Caco-2 (cell line): ENCODE measurements around the gene NLRP4. TPM values are rescaled to one million over a fixed set of nuclear protein-coding genes. Genes with fewer than 3 reads are reported as not detected.

Experiments used
- BruUV-seq: library from RNA; stranded (reverse); fragments of 400-500 nt; replicated peaks from 2 replicates; lab custom pipeline; 2021; lab: Mats Ljungman, UMichigan
- CTCF ChIA-PET: fragments of 300-600 bp; sonication (Branson Sonifier 250); formaldehyde crosslinking; loops from one replicate; lab custom pipeline; 2022; ENCODE audit warnings: antibody characterized with exemption; lab: Charles Lee
- POLR2A ChIA-PET: fragments of 300-600 bp; sonication (Branson Sonifier 250); formaldehyde crosslinking; loops from one replicate; lab custom pipeline; 2022; ENCODE audit warnings: antibody characterized with exemption; lab: Charles Lee
- DNase-seq, 2 experiments: peaks; one replicate each; pipeline versions ENCODE4 v3.0.0 to v3.0.0-alpha.2; 2020 to 2022
- H3K27me3 ChIP-seq: replicated peaks from 2 replicates; pipeline ENCODE4 v1.6.0; 2011; ENCODE audit warnings: low read length; ENCODE audit not compliant: control insufficient read depth, insufficient read depth
- H3K36me3 ChIP-seq: 2 replicates; pipeline ENCODE4 v1.5.1; 2011; ENCODE audit warnings: low read length; ENCODE audit not compliant: control insufficient read depth, insufficient read depth
- H3K4me1 ChIP-seq: fragments of 250-450 bp; sonication (Bioruptor Pico); 2 replicates; pipeline ENCODE4 v1.5.1; 2020; ENCODE audit warnings: mild to moderate bottlenecking
- H3K4me3 ChIP-seq: 2 replicates; pipeline ENCODE4 v1.5.1; 2011; ENCODE audit warnings: low read depth, mild to moderate bottlenecking, control low read depth, low read length
- H3K9me3 ChIP-seq: fragments of 250-450 bp; sonication (Bioruptor Pico); 2 replicates; pipeline ENCODE4 v1.5.1; 2020; ENCODE audit warnings: mild to moderate bottlenecking, moderate library complexity
- H3K27ac Mint-ChIP-seq: one replicate; pipeline ENCODE4 v1.8.0; 2022; ENCODE audit warnings: mixed read lengths; ENCODE audit not compliant: unreplicated experiment
- H3K27me3 Mint-ChIP-seq: one replicate; pipeline ENCODE4 v1.8.0; 2022; ENCODE audit warnings: mixed read lengths; ENCODE audit not compliant: insufficient read depth, unreplicated experiment
- H3K36me3 Mint-ChIP-seq: one replicate; pipeline ENCODE4 v1.8.0; 2022; ENCODE audit warnings: mild to moderate bottlenecking, mixed read lengths; ENCODE audit not compliant: insufficient read depth, unreplicated experiment
- H3K4me1 Mint-ChIP-seq: one replicate; pipeline ENCODE4 v1.8.0; 2022; ENCODE audit warnings: low read depth, mixed read lengths; ENCODE audit not compliant: unreplicated experiment
- H3K4me3 Mint-ChIP-seq: one replicate; pipeline ENCODE4 v1.8.0; 2022; ENCODE audit warnings: mild to moderate bottlenecking, moderate library complexity, mixed read lengths; ENCODE audit not compliant: unreplicated experiment
- H3K9me3 Mint-ChIP-seq: one replicate; pipeline ENCODE4 v1.8.0; 2022; ENCODE audit warnings: mixed read lengths; ENCODE audit not compliant: unreplicated experiment
- intact Hi-C: fragments of 100-400 bp; cut with micrococcal nuclease; formaldehyde crosslinking; loops from one replicate; pipeline ENCODE4 v1.10.0; 2022; ENCODE audit not compliant: unreplicated experiment
- total RNA-seq: library from RNA; stranded (reverse); gene quantifications from 2 replicates; pipeline ENCODE4 v1.2.3, GENCODE V29; 2022
- TF ChIP-seq, protein P1 (sequence below), 2 experiments: fragments of 200-600 bp in 1 of 2; IDR thresholded peaks; 1 replicate in 1 of 2; 2 replicates in 1 of 2; pipeline versions ENCODE4 v1.5.1 to v1.8.0; 2011 to 2022; ENCODE audit warnings: antibody characterized with exemption in 1 of 2, control low read depth in 1 of 2, inconsistent platforms in 1 of 2, low read depth in 1 of 2, low read length in 1 of 2, mild to moderate bottlenecking in 1 of 2, moderate library complexity in 1 of 2; ENCODE audit not compliant: insufficient read depth in 1 of 2, severe bottlenecking in 1 of 2, unreplicated experiment in 1 of 2

The NLRP4 gene
- total RNA-seq, 1 experiment from 2014 or later, result not detected

DNA sequence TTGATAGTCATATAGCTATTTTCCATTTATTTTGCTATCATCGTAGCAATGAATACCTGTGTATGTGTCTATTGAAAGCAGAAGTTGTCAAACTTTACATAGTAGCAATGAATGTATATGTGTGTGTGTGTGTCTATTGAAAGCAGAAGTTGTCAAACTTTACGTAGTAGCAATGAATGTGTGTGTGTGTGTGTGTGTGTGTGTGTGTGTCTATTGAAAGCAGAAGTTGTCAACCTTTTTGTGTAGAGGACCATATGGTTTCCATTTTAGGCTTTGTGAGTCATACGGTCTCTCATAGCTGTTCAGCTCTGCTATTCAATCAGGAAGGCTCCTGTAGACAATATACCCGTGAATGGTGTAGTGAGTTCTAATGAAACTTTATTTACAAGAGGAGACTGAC is 20.8 kb downstream of the NLRP4 start:
- H3K27ac Mint-ChIP-seq, result no peak overlapping the region
- H3K36me3 Mint-ChIP-seq, result no peaks in the 10 kb centered on the region
- Histone ChIP-seq H3K4me1 (no peaks in the 10 kb centered on the region), H3K4me3 (no peak overlapping the region), H3K9me3 (no peaks in the 10 kb centered on the region), H3K27me3 (no peaks in the 10 kb centered on the region; the same call in 1 of the 2 replicates), H3K36me3 (no peaks in the 10 kb centered on the region)
- no TSS peak for BruUV-seq
- intact Hi-C loops, result no loop called here
- peaks cover 11% of the 10 kb centered on the region for H3K9me3 Mint-ChIP-seq
- POLR2A ChIA-PET, result no interaction called here
- peaks cover 9% of the 10 kb centered on the region for H3K27me3 Mint-ChIP-seq
- no peak for DNase-seq
- TF ChIP-seq, protein P1, sequence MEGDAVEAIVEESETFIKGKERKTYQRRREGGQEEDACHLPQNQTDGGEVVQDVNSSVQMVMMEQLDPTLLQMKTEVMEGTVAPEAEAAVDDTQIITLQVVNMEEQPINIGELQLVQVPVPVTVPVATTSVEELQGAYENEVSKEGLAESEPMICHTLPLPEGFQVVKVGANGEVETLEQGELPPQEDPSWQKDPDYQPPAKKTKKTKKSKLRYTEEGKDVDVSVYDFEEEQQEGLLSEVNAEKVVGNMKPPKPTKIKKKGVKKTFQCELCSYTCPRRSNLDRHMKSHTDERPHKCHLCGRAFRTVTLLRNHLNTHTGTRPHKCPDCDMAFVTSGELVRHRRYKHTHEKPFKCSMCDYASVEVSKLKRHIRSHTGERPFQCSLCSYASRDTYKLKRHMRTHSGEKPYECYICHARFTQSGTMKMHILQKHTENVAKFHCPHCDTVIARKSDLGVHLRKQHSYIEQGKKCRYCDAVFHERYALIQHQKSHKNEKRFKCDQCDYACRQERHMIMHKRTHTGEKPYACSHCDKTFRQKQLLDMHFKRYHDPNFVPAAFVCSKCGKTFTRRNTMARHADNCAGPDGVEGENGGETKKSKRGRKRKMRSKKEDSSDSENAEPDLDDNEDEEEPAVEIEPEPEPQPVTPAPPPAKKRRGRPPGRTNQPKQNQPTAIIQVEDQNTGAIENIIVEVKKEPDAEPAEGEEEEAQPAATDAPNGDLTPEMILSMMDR (IDR thresholded peaks at IDR 0.05; ENCODE audit: insufficient read depth in 1 of 2, low read depth in 1 of 2, low read length in 1 of 2, severe bottlenecking in 1 of 2, unreplicated experiment in 1 of 2), result no peak
- no peaks in the 10 kb centered on the region for H3K4me1 Mint-ChIP-seq
- CTCF ChIA-PET, result no interaction called here
- H3K4me3 Mint-ChIP-seq, result no peak overlapping the region

- intact Hi-C loops, result no loop called here
- Histone ChIP-seq H3K9me3 (no peaks in the 10 kb centered on the region), H3K4me1 (no peaks in the 10 kb centered on the region), H3K4me3 (no peak overlapping the region), H3K36me3 (no peaks in the 10 kb centered on the region), H3K27me3 (no peaks in the 10 kb centered on the region; the same call in 1 of the 2 replicates)
- Mint-ChIP-seq H3K9me3 (peaks cover 10% of the 10 kb centered on the region), H3K36me3 (no peaks in the 10 kb centered on the region), H3K27me3 (peaks cover 9% of the 10 kb centered on the region), H3K4me3 (no peak overlapping the region), H3K4me1 (no peaks in the 10 kb centered on the region), H3K27ac (no peak overlapping the region)
- CTCF ChIA-PET, result no interaction called here
- TF ChIP-seq, protein P1 (IDR thresholded peaks at IDR 0.05; ENCODE audit: insufficient read depth in 1 of 2, low read depth in 1 of 2, low read length in 1 of 2, severe bottlenecking in 1 of 2, unreplicated experiment in 1 of 2), result no peak
- POLR2A ChIA-PET, result no interaction called here
- no TSS peak for BruUV-seq
- DNase-seq, result no peak
Measured at GRCh38 chr19:55857974-55858373, 21.6 kb downstream of the NLRP4 start.

GRCh38 chr19:55858401-55858800 is 22.1 kb downstream of the NLRP4 start:
- H3K9me3 Mint-ChIP-seq, result peaks cover 8% of the 10 kb centered on the region
- no peak for DNase-seq
- ChIA-PET POLR2A (no interaction called here), CTCF (no interaction called here)
- H3K4me3 ChIP-seq, result no peak overlapping the region
- H3K36me3 ChIP-seq, result no peaks in the 10 kb centered on the region
- TF ChIP-seq, protein P1 (IDR thresholded peaks at IDR 0.05; ENCODE audit: insufficient read depth in 1 of 2, low read depth in 1 of 2, low read length in 1 of 2, severe bottlenecking in 1 of 2, unreplicated experiment in 1 of 2), result no peak
- H3K9me3 ChIP-seq, result no peaks in the 10 kb centered on the region
- H3K27me3 ChIP-seq, result no peaks in the 10 kb centered on the region; the same call in 1 of the 2 replicates
- no peak overlapping the region for H3K27ac Mint-ChIP-seq
- no peak overlapping the region for H3K4me3 Mint-ChIP-seq
- no TSS peak for BruUV-seq
- intact Hi-C loops, result no loop called here
- H3K27me3 Mint-ChIP-seq, result peaks cover 9% of the 10 kb centered on the region
- no peaks in the 10 kb centered on the region for H3K4me1 ChIP-seq
- H3K4me1 Mint-ChIP-seq, result no peaks in the 10 kb centered on the region
- H3K36me3 Mint-ChIP-seq, result no peaks in the 10 kb centered on the region
